ENCODE data around the gene EXO1. TPM values are rescaled to one million over a fixed set of nuclear protein-coding genes. Genes with fewer than 3 reads are reported as not detected.

EXO1 gene
- total and polyA plus RNA-seq, 11 donors, result 0.07 to 4.1 (median 0.55) TPM; not detected in 5

DNA sequence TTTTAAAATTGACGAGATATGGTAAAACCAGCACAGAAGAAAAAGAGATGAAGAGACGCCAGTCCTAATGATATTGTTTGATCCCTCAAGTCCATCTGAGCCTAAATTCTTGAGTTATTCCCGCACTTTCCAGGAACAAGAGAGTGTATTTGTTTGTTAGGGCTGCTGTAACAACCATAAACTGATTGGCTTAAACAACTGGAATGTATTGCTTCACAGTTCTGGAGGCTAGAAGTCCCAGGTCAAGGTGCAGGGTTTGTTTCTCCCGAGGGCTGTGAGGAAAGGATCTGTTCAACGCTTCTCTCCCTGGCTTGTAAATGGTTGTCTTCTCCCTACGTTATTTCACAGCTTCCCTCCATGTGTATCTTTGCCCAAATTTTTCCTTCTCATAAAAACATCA, 7.8 kb upstream of the EXO1 start:
- Histone ChIP-seq H3K36me3 (no peaks in the 10 kb centered on the region), H3K27ac (no peak overlapping the region), H3K4me1 (peaks cover 0 to 11% (median 0%) of the 10 kb centered on the region in 12 donors), H3K27me3 (no peaks in the 10 kb centered on the region), H3K4me3 (no peak overlapping the region), H3K9me3 (no peaks in the 10 kb centered on the region)
- DNase-seq (no peak), ATAC-seq (no peak)
- TF ChIP-seq, protein P1, sequence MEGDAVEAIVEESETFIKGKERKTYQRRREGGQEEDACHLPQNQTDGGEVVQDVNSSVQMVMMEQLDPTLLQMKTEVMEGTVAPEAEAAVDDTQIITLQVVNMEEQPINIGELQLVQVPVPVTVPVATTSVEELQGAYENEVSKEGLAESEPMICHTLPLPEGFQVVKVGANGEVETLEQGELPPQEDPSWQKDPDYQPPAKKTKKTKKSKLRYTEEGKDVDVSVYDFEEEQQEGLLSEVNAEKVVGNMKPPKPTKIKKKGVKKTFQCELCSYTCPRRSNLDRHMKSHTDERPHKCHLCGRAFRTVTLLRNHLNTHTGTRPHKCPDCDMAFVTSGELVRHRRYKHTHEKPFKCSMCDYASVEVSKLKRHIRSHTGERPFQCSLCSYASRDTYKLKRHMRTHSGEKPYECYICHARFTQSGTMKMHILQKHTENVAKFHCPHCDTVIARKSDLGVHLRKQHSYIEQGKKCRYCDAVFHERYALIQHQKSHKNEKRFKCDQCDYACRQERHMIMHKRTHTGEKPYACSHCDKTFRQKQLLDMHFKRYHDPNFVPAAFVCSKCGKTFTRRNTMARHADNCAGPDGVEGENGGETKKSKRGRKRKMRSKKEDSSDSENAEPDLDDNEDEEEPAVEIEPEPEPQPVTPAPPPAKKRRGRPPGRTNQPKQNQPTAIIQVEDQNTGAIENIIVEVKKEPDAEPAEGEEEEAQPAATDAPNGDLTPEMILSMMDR (IDR thresholded peaks at IDR 0.05), result no peak
- no peak for TF ChIP-seq POLR2A (IDR thresholded peaks at IDR 0.05)
- 82 to 88% (median 84%) methylated on average over 6 of the region's 6 CpGs for WGBS, 4 donors
- intact Hi-C loops (cut with DNase I), result loop anchor here in 4 of 10 donors (5.0 to 10.0 kb wide), 4 partner anchors 225 to 315 kb away; partner anchors contain the start of gene KMO (in 2 of the 4)

DNA sequence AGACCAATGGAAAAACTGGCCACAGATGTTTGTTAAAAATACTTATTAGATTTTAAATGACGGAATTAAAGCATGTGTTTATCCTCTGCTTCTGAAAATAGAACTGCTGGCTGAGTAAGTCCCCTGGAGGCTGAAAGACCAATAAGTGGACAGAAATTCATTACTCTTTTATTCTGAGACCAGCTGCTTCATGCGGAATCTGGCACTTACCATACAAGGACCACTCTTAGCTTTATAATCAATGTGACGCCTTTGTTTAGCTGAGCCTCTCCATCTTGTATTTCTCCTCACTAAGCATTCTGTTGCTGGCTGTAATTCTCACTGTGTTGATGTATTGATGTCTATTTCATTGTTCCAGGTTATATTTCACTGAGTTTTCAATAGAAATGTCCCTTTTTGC, 6.3 kb upstream of the EXO1 start:
- no peak for DNase-seq
- no peak for TF ChIP-seq POLR2A (IDR thresholded peaks at IDR 0.05)
- intact Hi-C loops (cut with DNase I), result loop anchor here in 4 of 10 donors (5.0 to 10.0 kb wide), 4 partner anchors 227 to 317 kb away; partner anchors contain the start of gene KMO (in 2 of the 4)
- no peak for ATAC-seq
- Histone ChIP-seq H3K4me1 (peaks cover 0 to 11% (median 0%) of the 10 kb centered on the region in 12 donors), H3K27ac (no peak overlapping the region), H3K9me3 (no peaks in the 10 kb centered on the region), H3K27me3 (no peaks in the 10 kb centered on the region), H3K4me3 (no peak overlapping the region), H3K36me3 (no peaks in the 10 kb centered on the region)
- WGBS, 4 donors, result 60 to 78% (median 72%) methylated on average over 3 of the region's 3 CpGs

DNA sequence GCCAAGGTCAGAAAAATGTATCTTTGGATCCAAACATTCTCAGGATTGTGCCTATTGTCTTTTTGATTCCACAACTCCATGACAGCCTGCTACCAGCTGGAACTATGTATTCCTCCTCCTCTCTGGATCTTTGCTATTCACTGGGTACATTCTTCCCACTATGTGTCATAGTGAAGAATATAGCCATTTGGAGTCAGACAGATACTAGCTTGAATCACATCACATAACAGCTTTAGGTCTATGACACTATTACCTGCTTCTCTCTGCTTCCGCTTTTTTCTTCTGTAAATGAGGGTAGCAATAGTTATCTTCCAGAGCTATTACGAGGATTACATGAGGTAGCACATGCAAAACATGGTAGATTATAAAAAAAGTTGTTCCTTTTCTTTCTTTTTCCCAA, 5.4 kb upstream of the EXO1 start:
- H3K36me3 ChIP-seq, result no peaks in the 10 kb centered on the region
- 61 to 69% (median 68%) methylated on average over 2 of the region's 2 CpGs for WGBS, 4 donors
- H3K27me3 ChIP-seq, result no peaks in the 10 kb centered on the region
- H3K9me3 ChIP-seq, result no peaks in the 10 kb centered on the region
- H3K4me1 ChIP-seq, result peaks cover 0 to 16% (median 4%) of the 10 kb centered on the region in 12 donors
- TF ChIP-seq POLR2A (IDR thresholded peaks at IDR 0.05), result no peak
- TF ChIP-seq, protein P1 (IDR thresholded peaks at IDR 0.05), result no peak
- H3K4me3 ChIP-seq, result no peak overlapping the region
- DNase-seq, result no peak
- intact Hi-C loops (cut with DNase I), result loop anchor here in 4 of 10 donors (5.0 to 10.0 kb wide), 4 partner anchors 228 to 318 kb away; partner anchors contain the start of gene KMO (in 2 of the 4)
- ATAC-seq, result peak; percentile 68 to 94 (median 87)
- H3K27ac ChIP-seq, result peak overlapping the region in 3 of 12 donors; percentile 19 to 59 (median 45)

DNA sequence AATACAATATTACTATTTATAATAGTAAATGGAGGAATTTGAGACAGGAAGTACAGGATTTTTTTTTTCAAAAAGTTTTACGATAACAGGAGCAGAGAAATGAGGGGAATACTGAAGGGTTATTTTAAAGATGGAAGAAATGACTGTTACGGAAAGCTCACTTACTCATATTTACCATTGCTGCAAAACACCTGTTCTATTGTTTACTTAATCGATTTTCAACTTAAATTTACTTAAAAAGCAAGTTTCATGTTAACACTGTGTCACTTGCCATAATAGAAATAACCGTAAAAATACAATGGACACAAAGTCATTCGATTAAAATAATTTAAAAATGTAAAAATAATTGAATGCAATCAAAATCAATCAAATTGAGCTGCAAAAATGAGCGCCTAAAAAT, 3.4 kb upstream of the EXO1 start:
- Histone ChIP-seq H3K27ac (no peak overlapping the region), H3K27me3 (no peaks in the 10 kb centered on the region), H3K4me3 (no peak overlapping the region), H3K9me3 (no peaks in the 10 kb centered on the region), H3K4me1 (peaks cover 0 to 24% (median 11%) of the 10 kb centered on the region in 12 donors), H3K36me3 (no peaks in the 10 kb centered on the region)
- WGBS, 4 donors, result 81 to 89% (median 82%) methylated on average over 6 of the region's 6 CpGs
- intact Hi-C loops (cut with DNase I), result loop anchor here in 4 of 10 donors (5.0 to 10.0 kb wide), 4 partner anchors 230 to 320 kb away; partner anchors contain the start of gene KMO (in 2 of the 4)
- ATAC-seq (no peak), DNase-seq (no peak)
- TF ChIP-seq, protein P1 (IDR thresholded peaks at IDR 0.05), result no peak
- no peak for TF ChIP-seq POLR2A (IDR thresholded peaks at IDR 0.05)
